Measurements from ENCODE around the gene CTSZ.
"Not testable (repeated sequence)": the region's sequence is repeated elsewhere in the genome, so short reads cannot be mapped to it uniquely, and the experiment has no call there.

CTSZ gene

GRCh38 chr20:59015411-59015810 is 8.4 kb upstream of the CTSZ start:
- in situ Hi-C loops (cut with HindIII; ENCODE audit: low pct_ligation_motif_present, low sequenced_read_pairs), result no loop called here
- no peak for TF ChIP-seq CTCF (IDR thresholded peaks at IDR 0.05; ENCODE audit: low read depth, low read length, missing control alignments)
- no peak for DNase-seq
- H3K27ac ChIP-seq, result no peak overlapping the region
- no peak overlapping the region for H3K4me3 ChIP-seq (ENCODE audit: low read depth, low read length)
- no peaks in the 10 kb centered on the region for H3K27me3 ChIP-seq (replicated peaks)
- no peaks in the 10 kb centered on the region for H3K36me3 ChIP-seq (replicated peaks)

- in situ Hi-C loops (cut with HindIII; ENCODE audit: low pct_ligation_motif_present, low sequenced_read_pairs), result no loop called here
- no peak for DNase-seq
- no peaks in the 10 kb centered on the region for H3K36me3 ChIP-seq (replicated peaks)
Measured at GRCh38 chr20:59014680-59015389, 7.8 kb upstream of the CTSZ start.

DNA sequence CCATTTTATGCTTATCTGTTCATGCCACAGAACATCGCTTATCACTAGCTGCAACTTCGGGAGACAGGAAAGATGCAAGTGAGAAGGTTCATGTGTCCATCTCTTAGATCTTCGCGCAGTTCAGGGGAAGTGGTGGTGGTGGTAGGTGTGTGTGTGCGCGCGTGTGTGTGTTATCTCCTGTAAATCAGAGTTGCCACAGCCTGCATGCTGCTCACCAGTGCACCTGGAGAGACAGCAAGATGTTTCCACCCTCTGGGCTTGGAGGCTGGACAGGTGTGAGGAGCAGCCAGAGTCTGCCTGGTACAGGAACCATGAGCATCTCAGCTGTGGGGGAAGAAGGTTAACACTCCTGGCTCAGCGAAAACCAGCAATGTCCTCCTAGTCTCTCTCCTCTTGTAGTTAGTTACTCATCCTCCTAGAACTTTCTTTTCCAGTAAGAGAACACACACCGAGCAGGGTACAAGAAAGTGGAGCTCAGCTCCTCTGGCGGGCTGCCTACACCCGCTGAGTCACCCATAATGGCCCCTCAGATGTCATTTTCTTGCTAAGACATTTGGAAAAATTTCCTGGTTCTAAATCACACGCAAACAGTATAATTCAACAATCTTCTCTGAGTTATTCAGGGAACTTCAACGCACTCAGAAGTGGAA is 7.0 kb upstream of the CTSZ start:
- TF ChIP-seq CTCF (IDR thresholded peaks at IDR 0.05; ENCODE audit: low read depth, low read length, missing control alignments), result no peak
- no peak for DNase-seq
- no peaks in the 10 kb centered on the region for H3K27me3 ChIP-seq (replicated peaks)
- no peak overlapping the region for H3K27ac ChIP-seq
- in situ Hi-C loops (cut with HindIII; ENCODE audit: low pct_ligation_motif_present, low sequenced_read_pairs), result no loop called here
- no peaks in the 10 kb centered on the region for H3K36me3 ChIP-seq (replicated peaks)
- H3K4me3 ChIP-seq (ENCODE audit: low read depth, low read length), result no peak overlapping the region

More at GRCh38 chr20:59014680-59015389, 7.8 kb upstream of the CTSZ start:
- no peak overlapping the region for H3K4me3 ChIP-seq (ENCODE audit: low read depth, low read length)
- no peaks in the 10 kb centered on the region for H3K27me3 ChIP-seq (replicated peaks)
- no peak overlapping the region for H3K27ac ChIP-seq
- no peak for TF ChIP-seq CTCF (IDR thresholded peaks at IDR 0.05; ENCODE audit: low read depth, low read length, missing control alignments)

DNA sequence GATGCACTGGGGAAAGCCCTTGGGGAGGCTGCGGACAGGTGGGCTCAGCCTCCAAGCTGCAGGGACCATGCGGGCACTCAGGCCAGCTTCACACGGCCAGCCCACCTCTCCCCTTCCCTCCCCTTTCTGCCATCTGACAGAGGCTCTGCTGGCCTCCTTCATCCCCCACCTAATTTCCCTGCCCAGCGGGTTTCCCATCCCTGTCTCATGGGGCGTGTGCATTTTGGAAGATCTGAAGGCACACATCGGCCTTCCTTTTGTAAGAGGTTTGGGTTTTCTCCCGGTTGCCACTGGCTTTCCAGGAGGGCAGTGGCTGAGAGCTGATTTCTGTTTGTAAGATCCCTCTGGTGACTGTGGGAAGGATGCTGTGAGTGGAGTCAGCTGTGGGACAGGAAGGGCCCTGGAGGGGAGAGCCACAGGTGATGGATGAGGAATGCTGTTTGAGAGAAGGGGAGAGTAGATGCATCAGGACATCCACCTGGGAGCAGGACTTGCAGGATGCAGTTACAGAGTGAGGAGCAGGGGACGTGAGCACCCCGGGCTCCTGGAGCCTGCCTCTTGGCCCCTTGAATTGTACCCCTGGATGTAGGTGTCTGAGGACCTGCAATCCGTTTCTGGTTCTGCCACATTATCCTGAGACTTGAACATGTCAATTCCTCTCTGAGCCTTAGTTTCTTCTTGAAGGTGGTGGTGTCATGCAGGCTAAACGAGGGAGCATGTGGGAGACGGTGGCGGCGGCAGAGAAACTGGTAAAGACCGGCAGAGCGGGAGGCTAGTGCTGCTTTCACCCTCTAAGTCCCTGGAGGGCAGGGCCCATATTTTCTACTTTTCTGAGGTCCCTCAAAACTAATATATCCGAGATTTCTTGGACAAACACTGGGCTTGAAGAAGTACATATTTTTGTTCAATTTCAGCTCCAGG is 6.2 kb upstream of the CTSZ start:
- Histone ChIP-seq H3K27me3 (replicated peaks) (no peaks in the 10 kb centered on the region), H3K36me3 (replicated peaks) (no peaks in the 10 kb centered on the region), H3K4me3 (ENCODE audit: low read depth, low read length) (no peak overlapping the region), H3K27ac (no peak overlapping the region)
- DNase-seq, result no peak
- no peak for TF ChIP-seq CTCF (IDR thresholded peaks at IDR 0.05; ENCODE audit: low read depth, low read length, missing control alignments)
- in situ Hi-C loops (cut with HindIII; ENCODE audit: low pct_ligation_motif_present, low sequenced_read_pairs), result no loop called here

GRCh38 chr20:59011874-59012157 is 4.8 kb upstream of the CTSZ start:
- peak overlapping the region; percentile 74 for H3K27ac ChIP-seq
- H3K36me3 ChIP-seq (replicated peaks); in situ Hi-C loops (cut with HindIII; ENCODE audit: low pct_ligation_motif_present, low sequenced_read_pairs); H3K4me3 ChIP-seq (ENCODE audit: low read depth, low read length); DNase-seq; H3K27me3 ChIP-seq (replicated peaks): not testable (repeated sequence)

All from brain microvascular endothelial cell (primary cell).